ENCODE measurements around the gene ARHGEF26.

Gene ARHGEF26

DNA sequence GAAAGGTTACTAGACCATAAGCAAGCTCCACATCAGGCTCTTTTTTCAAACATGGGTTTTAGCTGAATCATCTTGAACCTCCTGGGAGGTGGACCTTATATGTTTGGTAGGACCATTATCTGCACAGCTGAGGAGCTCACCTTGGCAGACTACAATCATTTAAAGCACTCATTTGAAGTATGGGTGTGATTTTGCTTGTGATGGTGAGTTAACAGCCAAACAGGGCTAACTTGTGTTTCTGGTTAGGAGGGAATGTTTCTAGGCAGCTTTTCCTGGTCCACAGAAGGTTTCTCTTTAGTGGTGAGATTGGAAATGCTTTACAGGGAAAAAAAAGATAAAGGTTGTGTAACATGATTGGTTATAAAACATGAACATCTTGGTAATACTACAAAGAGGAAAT is 61.8 kb downstream of the ARHGEF26 start:
- Histone ChIP-seq H3K4me1 (ENCODE audit: control insufficient read depth in 1 of 2, insufficient read depth in 2 of 2, low read length in 2 of 2) (peaks cover 0 to 8% of the 10 kb centered on the region in 2 donors), H3K36me3 (ENCODE audit: control insufficient read depth in 1 of 2, insufficient read depth in 2 of 2, low read length in 2 of 2) (no peaks in the 10 kb centered on the region), H3K9me3 (ENCODE audit: control insufficient read depth in 1 of 2, low read length in 2 of 2) (no peaks in the 10 kb centered on the region), H3K27me3 (ENCODE audit: low read depth, low read length) (no peaks in the 10 kb centered on the region), H3K27ac (ENCODE audit: low read length) (peak overlapping the region; percentile 7), H3K4me3 (ENCODE audit: low read depth in 1 of 2, low read length in 2 of 2) (no peak overlapping the region)

DNA sequence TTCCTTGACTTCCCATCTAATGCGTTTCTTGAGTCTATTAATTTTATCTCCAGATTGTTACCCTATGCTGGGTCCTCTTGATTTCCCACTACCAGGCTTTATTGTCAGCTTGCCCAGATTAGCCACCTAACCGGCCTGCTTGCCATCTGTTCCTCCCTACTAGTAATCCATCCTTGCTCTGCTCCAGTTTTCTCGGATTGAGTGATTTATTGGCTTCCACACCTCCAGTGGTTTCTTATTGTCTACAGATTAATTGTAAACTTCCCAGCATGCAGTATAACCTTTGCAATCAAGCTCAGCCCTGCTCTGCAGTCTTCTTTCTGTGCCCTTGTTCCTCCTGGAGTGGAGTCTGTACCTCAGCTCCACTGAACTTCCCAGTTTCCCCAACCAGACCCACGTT is 63.4 kb downstream of the ARHGEF26 start:
- peaks cover 0 to 14% of the 10 kb centered on the region in 2 donors for H3K4me1 ChIP-seq (ENCODE audit: control insufficient read depth in 1 of 2, insufficient read depth in 2 of 2, low read length in 2 of 2)
- H3K4me3 ChIP-seq (ENCODE audit: low read depth in 1 of 2, low read length in 2 of 2), result no peak overlapping the region
- peaks cover 0 to 10% of the 10 kb centered on the region in 2 donors for H3K36me3 ChIP-seq (ENCODE audit: control insufficient read depth in 1 of 2, insufficient read depth in 2 of 2, low read length in 2 of 2)
- no peak overlapping the region for H3K27ac ChIP-seq (ENCODE audit: low read length)
- H3K9me3 ChIP-seq (ENCODE audit: control insufficient read depth in 1 of 2, low read length in 2 of 2), result no peaks in the 10 kb centered on the region
- H3K27me3 ChIP-seq (ENCODE audit: low read depth, low read length), result no peaks in the 10 kb centered on the region

DNA sequence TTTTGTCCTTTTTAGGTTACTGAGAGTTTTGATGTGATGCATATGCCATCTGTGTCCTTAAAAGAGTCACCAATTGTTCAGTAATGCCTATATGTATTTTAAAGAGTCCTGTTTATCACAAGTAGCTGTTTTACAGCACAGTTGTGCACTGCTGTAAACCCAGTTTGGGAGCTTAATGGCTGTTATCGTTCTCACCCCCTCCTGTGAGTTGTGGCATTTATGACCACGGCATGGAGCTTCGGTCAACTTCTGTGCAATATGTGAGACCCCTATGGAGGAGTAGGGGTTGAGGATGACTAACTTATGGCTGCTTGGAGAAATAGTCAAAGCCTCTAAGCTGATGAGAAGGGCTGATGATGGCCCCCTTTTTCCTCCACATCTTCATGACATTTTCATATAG is 67.2 kb downstream of the ARHGEF26 start:
- H3K4me3 ChIP-seq (ENCODE audit: low read depth in 1 of 2, low read length in 2 of 2), result no peak overlapping the region
- H3K27ac ChIP-seq (ENCODE audit: low read length), result no peak overlapping the region
- H3K9me3 ChIP-seq (ENCODE audit: control insufficient read depth in 1 of 2, low read length in 2 of 2), result no peaks in the 10 kb centered on the region
- peaks cover 0 to 7% of the 10 kb centered on the region in 2 donors for H3K4me1 ChIP-seq (ENCODE audit: control insufficient read depth in 1 of 2, insufficient read depth in 2 of 2, low read length in 2 of 2)
- H3K27me3 ChIP-seq (ENCODE audit: low read depth, low read length), result no peaks in the 10 kb centered on the region
- H3K36me3 ChIP-seq (ENCODE audit: control insufficient read depth in 1 of 2, insufficient read depth in 2 of 2, low read length in 2 of 2), result peaks cover 0 to 15% of the 10 kb centered on the region in 2 donors

DNA sequence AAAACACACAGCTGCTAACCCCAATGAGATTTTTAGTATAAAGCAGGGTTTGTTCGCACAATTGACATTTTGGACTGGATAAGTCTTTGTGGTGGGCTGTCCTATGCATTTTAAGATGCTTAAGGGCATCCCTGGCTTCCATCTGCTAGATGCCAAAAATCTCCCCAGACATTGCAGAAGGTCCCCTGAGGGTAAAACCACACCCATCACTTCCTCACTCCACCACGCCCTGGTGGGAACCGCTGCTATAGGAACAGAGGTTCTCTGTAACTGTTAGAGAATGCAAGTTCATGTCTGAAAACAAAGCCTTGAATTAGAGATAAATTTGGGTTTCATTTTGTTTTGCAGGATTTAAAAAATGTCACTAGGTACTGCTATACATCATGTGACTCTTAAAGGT is 67.7 kb downstream of the ARHGEF26 start:
- no peak overlapping the region for H3K4me3 ChIP-seq (ENCODE audit: low read depth in 1 of 2, low read length in 2 of 2)
- no peaks in the 10 kb centered on the region for H3K9me3 ChIP-seq (ENCODE audit: control insufficient read depth in 1 of 2, low read length in 2 of 2)
- peaks cover 0 to 15% of the 10 kb centered on the region in 2 donors for H3K36me3 ChIP-seq (ENCODE audit: control insufficient read depth in 1 of 2, insufficient read depth in 2 of 2, low read length in 2 of 2)
- H3K27ac ChIP-seq (ENCODE audit: low read length), result no peak overlapping the region
- no peaks in the 10 kb centered on the region for H3K27me3 ChIP-seq (ENCODE audit: low read depth, low read length)
- peaks cover 0 to 7% of the 10 kb centered on the region in 2 donors for H3K4me1 ChIP-seq (ENCODE audit: control insufficient read depth in 1 of 2, insufficient read depth in 2 of 2, low read length in 2 of 2)

DNA sequence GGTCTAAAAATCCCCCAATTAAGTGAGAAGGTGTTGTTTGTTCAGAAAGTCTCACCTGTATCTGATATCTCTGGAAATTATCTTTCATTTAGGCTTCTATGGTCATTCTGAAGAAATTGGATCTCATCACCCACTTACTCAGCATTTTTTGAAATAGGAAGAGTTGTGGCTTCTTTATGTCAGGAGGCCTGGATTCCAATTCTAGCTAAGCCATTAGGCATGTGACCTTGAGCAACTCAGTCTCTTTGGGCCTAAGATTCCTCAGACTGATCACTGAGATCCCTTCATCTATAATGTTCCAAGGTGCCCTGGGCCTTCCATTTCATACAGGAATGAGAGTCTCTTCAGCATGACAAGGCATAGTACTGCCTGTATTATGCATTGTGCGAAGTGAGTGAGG is 70.3 kb downstream of the ARHGEF26 start:
- Histone ChIP-seq H3K36me3 (ENCODE audit: control insufficient read depth in 1 of 2, insufficient read depth in 2 of 2, low read length in 2 of 2) (peaks cover 7 to 30% of the 10 kb centered on the region in 2 donors), H3K27ac (ENCODE audit: low read length) (no peak overlapping the region), H3K27me3 (ENCODE audit: low read depth, low read length) (no peaks in the 10 kb centered on the region), H3K4me1 (ENCODE audit: control insufficient read depth in 1 of 2, insufficient read depth in 2 of 2, low read length in 2 of 2) (peaks cover 0 to 7% of the 10 kb centered on the region in 2 donors), H3K4me3 (ENCODE audit: low read depth in 1 of 2, low read length in 2 of 2) (no peak overlapping the region), H3K9me3 (ENCODE audit: control insufficient read depth in 1 of 2, low read length in 2 of 2) (no peaks in the 10 kb centered on the region)

DNA sequence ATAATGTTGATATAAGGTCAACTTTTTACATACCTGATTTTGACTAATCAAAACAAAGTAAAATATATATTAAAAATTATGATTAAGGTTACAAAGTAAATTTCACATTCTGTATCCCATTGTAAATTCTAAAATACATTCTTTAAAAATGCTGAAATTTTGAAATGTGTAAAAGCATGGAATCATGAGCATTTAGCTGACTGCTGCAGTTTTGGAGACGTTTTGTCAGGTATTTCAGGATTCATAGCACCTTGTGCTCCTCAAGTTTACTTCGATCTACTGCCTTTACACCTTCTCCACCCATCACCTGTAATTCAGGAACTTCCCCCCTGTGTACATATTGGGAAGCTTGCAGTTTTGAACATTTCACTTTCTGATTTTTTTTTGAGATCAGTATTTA is 71.0 kb downstream of the ARHGEF26 start:
- Histone ChIP-seq H3K27me3 (ENCODE audit: low read depth, low read length) (no peaks in the 10 kb centered on the region), H3K27ac (ENCODE audit: low read length) (no peak overlapping the region), H3K4me1 (ENCODE audit: control insufficient read depth in 1 of 2, insufficient read depth in 2 of 2, low read length in 2 of 2) (peaks cover 0 to 7% of the 10 kb centered on the region in 2 donors), H3K9me3 (ENCODE audit: control insufficient read depth in 1 of 2, low read length in 2 of 2) (no peaks in the 10 kb centered on the region), H3K4me3 (ENCODE audit: low read depth in 1 of 2, low read length in 2 of 2) (no peak overlapping the region), H3K36me3 (ENCODE audit: control insufficient read depth in 1 of 2, insufficient read depth in 2 of 2, low read length in 2 of 2) (peaks cover 7 to 31% of the 10 kb centered on the region in 2 donors)

DNA sequence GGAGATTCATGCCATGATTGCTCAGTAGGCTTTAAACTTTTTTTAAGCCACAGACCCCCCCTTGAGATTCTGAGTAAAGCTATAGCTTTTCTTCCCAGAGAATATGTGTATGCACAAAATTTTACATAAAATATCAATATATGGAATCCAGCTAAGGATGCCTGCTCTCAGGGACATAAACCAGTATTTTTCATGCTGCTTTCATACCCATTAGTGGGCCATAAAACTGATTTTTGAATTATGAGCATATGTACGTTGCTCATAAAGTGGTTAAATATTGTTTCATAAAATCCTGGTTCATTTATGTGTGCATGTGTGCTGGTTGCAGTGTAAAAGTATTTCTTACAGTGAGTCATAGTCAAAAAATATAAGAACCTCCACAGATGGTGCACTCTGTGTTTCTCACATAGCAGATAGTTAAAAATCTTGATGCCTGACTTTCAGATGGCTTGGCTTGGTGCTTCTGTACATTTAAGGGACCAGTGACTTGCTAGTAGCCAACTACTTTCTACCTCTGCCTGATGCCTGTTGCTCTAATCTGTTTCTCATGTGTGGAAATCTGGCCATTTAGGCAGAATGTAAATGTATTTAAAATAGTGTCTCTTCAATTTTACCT is 71.9 kb downstream of the ARHGEF26 start:
- no peak overlapping the region for H3K4me3 ChIP-seq (ENCODE audit: low read depth in 1 of 2, low read length in 2 of 2)
- no peak overlapping the region for H3K27ac ChIP-seq (ENCODE audit: low read length)
- peaks cover 7 to 31% of the 10 kb centered on the region in 2 donors for H3K36me3 ChIP-seq (ENCODE audit: control insufficient read depth in 1 of 2, insufficient read depth in 2 of 2, low read length in 2 of 2)
- H3K9me3 ChIP-seq (ENCODE audit: control insufficient read depth in 1 of 2, low read length in 2 of 2), result no peaks in the 10 kb centered on the region
- peaks cover 0 to 7% of the 10 kb centered on the region in 2 donors for H3K4me1 ChIP-seq (ENCODE audit: control insufficient read depth in 1 of 2, insufficient read depth in 2 of 2, low read length in 2 of 2)
- H3K27me3 ChIP-seq (ENCODE audit: low read depth, low read length), result no peaks in the 10 kb centered on the region

DNA sequence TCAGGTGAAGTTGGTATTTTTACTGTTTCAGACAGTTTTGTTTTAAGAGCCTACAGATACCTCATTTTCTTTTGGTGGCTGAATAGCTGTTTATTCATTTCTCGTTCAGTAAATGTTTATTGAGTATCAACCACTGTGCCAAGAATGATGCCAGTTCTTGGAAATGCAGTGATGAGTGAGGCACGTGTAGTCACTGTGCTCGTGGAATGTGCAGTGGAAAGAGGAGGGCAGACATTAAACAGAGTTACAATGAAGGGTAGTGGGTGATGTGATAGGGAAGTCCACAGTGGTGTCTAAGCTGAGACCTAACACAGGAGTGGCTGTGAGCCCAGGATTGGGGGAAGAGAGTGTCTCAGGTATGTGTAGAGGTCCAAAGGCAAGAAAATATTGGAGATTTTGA is 73.7 kb downstream of the ARHGEF26 start:
- H3K4me1 ChIP-seq (ENCODE audit: control insufficient read depth in 1 of 2, insufficient read depth in 2 of 2, low read length in 2 of 2), result no peaks in the 10 kb centered on the region
- peak overlapping the region; percentile 69 for H3K27ac ChIP-seq (ENCODE audit: low read length)
- no peaks in the 10 kb centered on the region for H3K27me3 ChIP-seq (ENCODE audit: low read depth, low read length)
- H3K9me3 ChIP-seq (ENCODE audit: control insufficient read depth in 1 of 2, low read length in 2 of 2), result no peaks in the 10 kb centered on the region
- H3K36me3 ChIP-seq (ENCODE audit: control insufficient read depth in 1 of 2, insufficient read depth in 2 of 2, low read length in 2 of 2), result peaks cover 7 to 27% of the 10 kb centered on the region in 2 donors
- no peak overlapping the region for H3K4me3 ChIP-seq (ENCODE audit: low read depth in 1 of 2, low read length in 2 of 2)

DNA sequence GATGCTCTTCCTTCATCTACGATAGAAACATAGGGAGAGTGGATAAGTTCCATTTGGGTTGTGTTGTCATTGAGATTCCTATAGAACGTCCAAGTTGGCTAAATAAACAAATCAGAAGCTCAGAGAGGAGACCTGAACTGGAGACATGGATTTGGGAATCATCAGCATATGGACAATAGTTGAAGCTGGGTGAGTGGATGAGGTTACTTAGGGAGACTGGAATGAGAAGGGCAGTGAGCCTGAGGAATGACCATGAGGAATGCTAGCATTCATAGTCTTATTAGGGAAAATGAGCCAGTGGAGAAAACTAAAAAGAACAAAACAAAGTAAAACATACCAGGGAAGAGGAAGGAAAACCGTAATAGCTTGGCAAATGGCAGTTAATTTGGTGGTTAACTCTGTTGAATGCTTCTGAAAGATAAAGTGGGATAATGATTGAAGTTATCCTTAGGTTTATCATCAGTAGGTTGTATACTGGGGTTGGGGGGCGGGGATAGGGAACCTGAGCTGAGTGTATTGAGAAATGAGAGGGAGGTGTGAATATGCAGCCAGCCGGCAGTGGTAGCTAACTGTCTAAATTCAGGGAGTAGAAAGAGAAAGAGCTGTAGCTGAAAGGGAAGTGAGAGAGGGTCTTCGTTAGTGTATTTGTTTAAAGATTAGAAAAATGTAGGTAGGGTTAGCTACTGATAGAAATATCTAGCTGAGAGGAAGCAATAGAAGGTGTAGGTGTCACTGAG is 74.6 kb downstream of the ARHGEF26 start:
- no peaks in the 10 kb centered on the region for H3K9me3 ChIP-seq (ENCODE audit: control insufficient read depth in 1 of 2, low read length in 2 of 2)
- H3K36me3 ChIP-seq (ENCODE audit: control insufficient read depth in 1 of 2, insufficient read depth in 2 of 2, low read length in 2 of 2), result peaks cover 7 to 27% of the 10 kb centered on the region in 2 donors
- H3K4me3 ChIP-seq (ENCODE audit: low read depth in 1 of 2, low read length in 2 of 2), result no peak overlapping the region
- H3K27me3 ChIP-seq (ENCODE audit: low read depth, low read length), result no peaks in the 10 kb centered on the region
- H3K27ac ChIP-seq (ENCODE audit: low read length), result peak overlapping the region; percentile 20
- H3K4me1 ChIP-seq (ENCODE audit: control insufficient read depth in 1 of 2, insufficient read depth in 2 of 2, low read length in 2 of 2), result no peaks in the 10 kb centered on the region

DNA sequence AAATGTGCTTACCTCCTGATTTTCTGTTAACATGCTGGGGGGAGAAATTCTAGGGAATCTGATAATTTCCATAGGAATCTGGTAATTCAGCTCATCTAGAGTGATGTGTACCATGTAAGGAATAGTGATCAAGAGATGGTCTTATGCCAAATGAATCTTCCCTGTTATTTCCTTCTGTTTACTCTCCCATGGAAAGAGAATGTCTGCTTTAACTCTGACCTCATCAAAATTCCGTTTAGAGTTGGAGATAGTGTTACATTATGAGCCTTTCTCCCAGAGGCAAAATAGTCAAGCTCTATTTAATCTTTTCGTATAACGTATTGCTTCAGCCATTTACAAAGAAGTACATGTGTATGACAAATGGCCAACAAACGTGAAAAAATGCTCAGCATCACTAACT is 76.6 kb downstream of the ARHGEF26 start:
- no peaks in the 10 kb centered on the region for H3K4me1 ChIP-seq (ENCODE audit: control insufficient read depth in 1 of 2, insufficient read depth in 2 of 2, low read length in 2 of 2)
- no peaks in the 10 kb centered on the region for H3K27me3 ChIP-seq (ENCODE audit: low read depth, low read length)
- peaks cover 7 to 21% of the 10 kb centered on the region in 2 donors for H3K36me3 ChIP-seq (ENCODE audit: control insufficient read depth in 1 of 2, insufficient read depth in 2 of 2, low read length in 2 of 2)
- no peak overlapping the region for H3K4me3 ChIP-seq (ENCODE audit: low read depth in 1 of 2, low read length in 2 of 2)
- H3K27ac ChIP-seq (ENCODE audit: low read length), result peak overlapping the region; percentile 21
- no peaks in the 10 kb centered on the region for H3K9me3 ChIP-seq (ENCODE audit: control insufficient read depth in 1 of 2, low read length in 2 of 2)

DNA sequence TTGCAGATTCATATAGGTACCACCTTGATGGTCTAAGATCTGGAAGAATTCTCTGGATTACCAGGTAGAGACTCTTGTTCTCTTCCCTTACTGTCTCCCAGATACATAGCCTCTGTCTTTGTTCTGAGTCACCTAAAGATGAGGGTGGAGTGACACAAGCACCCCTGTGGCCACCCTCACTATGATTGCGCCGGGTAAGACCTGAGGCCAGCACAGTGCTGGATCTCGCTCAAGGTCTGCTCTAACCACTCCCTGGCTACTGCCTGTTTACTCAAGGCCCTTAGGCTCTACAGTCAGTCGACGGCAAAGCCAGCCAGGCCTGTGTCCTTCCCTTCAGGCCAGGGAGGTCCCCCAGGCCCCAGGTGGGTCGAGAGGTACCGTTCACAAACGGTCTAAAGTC is 88.3 kb downstream of the ARHGEF26 start:
- Histone ChIP-seq H3K36me3 (ENCODE audit: control insufficient read depth in 1 of 2, insufficient read depth in 2 of 2, low read length in 2 of 2) (peaks cover 3 to 10% of the 10 kb centered on the region in 2 donors), H3K27ac (ENCODE audit: low read length) (no peak overlapping the region), H3K27me3 (ENCODE audit: low read depth, low read length) (no peaks in the 10 kb centered on the region), H3K9me3 (ENCODE audit: control insufficient read depth in 1 of 2, low read length in 2 of 2) (peaks cover 0 to 4% of the 10 kb centered on the region in 2 donors), H3K4me3 (ENCODE audit: low read depth in 1 of 2, low read length in 2 of 2) (no peak overlapping the region), H3K4me1 (ENCODE audit: control insufficient read depth in 1 of 2, insufficient read depth in 2 of 2, low read length in 2 of 2) (no peaks in the 10 kb centered on the region)

Measured in muscle layer of duodenum (tissue), 2 donors.